GM21723 (cell line): ENCODE results near the gene TARBP2.
A peak's percentile ranks its signal among the peaks of the same experiment; 100 is the strongest.
"Not testable (repeated sequence)": the region's sequence is repeated elsewhere in the genome, so short reads cannot be mapped to it uniquely, and the experiment has no call there.

Source experiments
- ATAC-seq: cut with Tn5 transposase; IDR thresholded peaks from one replicate; pipeline ENCODE4 v1.9.1; 2021; ENCODE audit warnings: mild to moderate bottlenecking, moderate library complexity; ENCODE audit not compliant: unreplicated experiment

The TARBP2 gene

GRCh38 chr12:53474819-53475218 lies 26.3 kb upstream of the TARBP2 start:
- no peak for ATAC-seq

DNA sequence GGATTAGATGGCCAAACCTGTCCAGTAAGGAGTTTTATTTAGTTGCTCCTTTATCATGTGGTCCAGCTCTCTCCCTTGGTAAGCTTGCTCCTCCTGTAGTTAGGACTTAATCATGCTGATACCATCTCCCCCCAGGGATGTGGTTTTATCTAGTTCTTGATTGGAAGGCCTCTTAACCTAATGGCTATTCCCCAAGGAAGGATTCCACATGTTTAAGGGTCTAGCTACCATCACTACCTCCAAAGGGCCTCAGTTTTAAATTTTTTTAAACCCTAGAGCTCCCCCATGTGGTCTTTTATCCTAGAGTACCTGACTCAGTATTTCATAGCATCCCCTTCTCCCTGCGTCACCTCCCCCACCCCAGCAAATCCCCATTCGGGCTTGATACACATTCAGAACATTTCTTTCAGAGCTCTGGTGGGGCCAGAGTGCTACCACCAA lies 24.3 kb upstream of the TARBP2 start:
- ATAC-seq: no peak

DNA sequence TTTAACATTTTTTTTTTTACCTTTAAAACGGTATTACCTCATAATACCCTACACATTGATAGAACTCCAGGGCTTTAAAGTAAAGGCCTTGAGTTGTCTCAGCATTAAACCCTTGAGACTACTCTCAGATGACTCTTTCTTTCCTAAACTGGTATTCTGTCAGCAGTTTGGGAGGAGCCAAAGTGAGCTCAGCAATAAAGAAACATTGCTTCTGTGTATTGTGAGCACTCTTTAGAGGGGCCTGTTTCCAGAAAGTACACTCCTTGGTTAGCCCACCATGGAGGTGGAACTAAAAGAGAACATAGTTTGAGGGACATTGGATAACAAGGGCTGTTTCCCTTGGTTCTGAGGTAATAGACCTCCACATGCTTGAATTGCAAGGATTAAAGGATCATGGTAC lies 22.2 kb upstream of the TARBP2 start:
- no peak for ATAC-seq

- ATAC-seq: no peak
These were observed 21.8 kb upstream of the TARBP2 start for GRCh38 chr12:53479331-53479730.

DNA sequence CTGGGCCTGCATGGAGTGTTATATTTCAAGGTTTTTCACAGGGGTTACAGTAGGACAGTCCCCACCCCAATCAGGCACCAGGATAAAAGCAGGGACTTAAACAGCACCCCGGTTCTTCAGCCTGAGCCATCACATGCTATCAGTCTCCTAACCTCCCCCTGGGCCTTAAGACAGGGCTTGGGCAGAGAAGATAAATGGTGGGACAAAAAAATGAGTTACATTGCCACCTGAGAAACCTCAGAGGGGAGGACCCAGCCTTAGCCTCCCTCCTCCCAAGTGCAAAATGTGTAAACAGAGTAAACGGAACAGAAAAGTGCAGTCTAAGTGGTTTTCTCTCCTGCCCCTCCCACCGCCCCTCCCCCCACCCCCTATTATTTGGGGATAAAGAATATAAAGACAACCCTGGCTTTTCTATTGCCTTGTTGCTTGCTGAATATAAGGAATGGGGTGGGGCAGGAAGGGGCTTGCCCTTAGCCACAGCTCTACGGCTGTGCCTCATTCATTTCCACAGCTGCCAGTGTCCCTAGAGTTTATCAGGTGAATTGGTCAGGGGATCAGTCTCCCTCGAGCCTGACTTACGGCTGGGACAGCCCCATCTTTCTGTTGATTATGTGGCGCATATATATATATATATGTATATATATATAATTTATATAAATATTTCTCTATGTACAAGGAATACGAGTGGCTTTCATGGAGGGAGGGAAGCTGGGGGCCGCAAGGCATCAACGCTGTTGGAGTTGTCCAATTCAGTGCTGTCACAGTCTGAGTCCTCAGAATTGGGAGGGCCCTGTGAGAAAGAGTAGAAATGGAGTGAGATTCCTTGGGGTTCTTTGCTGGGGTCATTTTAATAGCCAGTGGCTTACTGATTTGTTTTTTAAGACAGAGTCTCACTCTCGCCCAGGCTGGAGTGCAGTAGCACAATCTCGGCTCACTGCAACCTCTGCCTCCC lies 20.3 kb upstream of the TARBP2 start:
- ATAC-seq: no peak

DNA sequence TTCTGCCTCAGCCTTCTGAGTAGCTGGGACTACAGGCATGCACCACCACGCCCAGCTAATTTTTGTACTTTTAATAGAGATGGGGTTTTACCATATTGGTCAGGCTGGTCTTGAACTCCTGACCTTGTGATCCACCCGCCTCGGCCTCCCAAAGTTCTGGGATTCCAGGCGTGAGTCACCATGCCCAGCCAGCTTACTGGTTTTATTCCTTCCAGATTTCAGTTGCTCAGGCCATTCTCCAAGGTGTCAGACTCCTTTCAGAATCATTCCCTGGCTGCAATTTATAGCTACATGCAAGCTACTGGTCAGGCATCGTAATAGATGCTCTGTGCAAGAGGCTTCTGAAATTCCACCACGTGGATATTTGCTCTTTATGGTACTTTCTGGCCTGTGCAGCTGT lies 19.6 kb upstream of the TARBP2 start:
- not testable (repeated sequence) for ATAC-seq

- no peak for ATAC-seq
These were observed 19.0 kb upstream of the TARBP2 start for GRCh38 chr12:53481939-53482586.

- no peak for ATAC-seq
These were observed 18.4 kb upstream of the TARBP2 start for GRCh38 chr12:53482626-53483168.

GRCh38 chr12:53483225-53483978 lies 17.7 kb upstream of the TARBP2 start:
- ATAC-seq: no peak

- ATAC-seq: no peak
These were observed 17.1 kb upstream of the TARBP2 start for GRCh38 chr12:53483979-53484377.

- ATAC-seq: no peak
These were observed 16.2 kb upstream of the TARBP2 start for GRCh38 chr12:53484686-53485575.

DNA sequence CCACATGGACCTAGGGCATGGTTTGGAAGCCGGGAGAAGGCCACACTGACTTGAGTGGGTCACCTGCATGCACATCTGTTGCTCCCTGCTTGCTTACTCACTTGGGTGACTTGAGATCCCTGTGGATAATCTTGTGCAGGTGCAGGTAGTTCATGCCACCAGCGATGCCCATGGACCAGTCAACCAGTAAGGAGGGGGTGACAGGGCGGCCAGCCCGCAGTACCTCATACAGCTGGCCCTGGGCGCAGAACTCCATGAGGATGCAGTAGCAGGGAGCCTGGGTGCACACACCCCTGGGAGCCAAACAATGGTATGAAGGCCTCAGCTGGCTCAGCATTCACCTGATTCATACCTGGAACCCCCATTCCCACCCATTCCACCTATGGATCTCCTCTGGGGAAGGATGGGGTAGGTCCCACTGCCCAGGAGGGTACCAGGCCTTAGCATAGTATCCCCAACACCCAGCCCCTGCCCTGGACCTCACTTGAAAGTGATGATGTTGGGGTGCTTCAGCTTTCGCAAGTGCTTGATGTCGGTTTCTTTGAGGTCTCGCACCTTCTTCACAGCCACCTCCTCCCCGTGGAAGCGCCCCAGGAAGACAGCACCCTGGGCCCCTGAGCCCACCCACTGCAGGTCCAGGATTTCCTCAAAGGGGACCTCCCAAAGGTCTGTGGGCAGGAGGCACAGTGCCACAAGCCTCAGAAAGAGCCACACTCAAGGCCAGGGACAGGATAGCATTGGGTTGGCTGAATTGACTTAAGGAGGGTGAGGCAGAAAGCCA lies 14.9 kb upstream of the TARBP2 start:
- no peak for ATAC-seq

DNA sequence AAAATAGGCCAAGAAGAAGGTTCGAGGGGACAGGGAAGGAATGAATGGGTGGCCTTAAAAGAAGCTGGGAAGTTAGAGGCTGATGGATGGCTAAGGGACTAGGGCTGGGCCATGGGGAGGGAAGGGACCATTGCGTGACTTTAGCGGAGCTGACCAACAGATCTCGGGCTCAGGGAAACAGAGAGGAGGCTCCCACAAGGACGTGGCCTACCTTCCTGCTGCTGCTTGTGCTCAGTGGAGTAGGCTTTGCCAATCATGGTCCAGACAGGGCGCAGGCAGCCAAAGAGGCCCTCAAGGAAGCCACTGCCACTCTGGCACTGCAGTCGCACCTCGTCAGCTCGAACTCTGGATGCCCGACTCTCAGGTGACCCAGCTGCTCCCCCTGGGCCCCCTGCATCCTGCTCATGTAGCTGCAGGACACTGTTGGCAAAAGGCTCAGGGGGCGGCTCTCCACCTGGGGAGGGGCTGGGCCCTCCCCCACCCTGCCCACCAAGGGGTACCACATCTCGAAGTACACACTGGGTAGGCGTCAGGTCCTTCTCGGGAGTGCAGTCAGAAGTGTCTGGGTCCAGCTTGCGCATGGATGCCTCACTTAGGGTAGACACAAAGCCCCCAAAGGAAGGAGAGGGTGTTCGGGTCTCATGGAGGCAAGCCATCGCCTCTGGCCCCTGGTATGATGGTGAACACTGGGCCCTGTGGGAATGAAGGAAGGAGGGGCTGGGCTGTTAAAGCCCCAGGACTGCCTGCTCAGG lies 14.2 kb upstream of the TARBP2 start:
- no peak for ATAC-seq

- ATAC-seq: no peak
These were observed 11.7 kb upstream of the TARBP2 start for GRCh38 chr12:53489242-53489864.

DNA sequence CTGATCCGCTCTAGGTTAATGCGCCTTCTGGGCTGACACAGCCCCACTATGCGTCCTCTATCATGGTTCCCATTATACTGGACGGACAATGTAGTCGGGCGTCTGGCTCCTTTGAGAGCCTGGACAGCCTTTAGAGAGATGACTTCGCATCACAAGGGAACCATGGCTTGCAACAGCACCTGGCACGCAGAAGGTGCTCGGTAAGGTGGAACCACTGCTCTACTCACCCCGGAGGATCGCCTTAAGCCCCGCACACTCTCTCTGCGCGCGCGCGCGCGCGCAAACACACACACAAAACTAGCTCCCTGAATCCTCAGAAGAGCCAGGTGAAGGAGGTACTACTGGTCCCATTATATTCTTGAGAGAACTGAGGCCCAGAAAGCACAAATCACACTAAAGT lies 8.9 kb upstream of the TARBP2 start:
- ATAC-seq: no peak

DNA sequence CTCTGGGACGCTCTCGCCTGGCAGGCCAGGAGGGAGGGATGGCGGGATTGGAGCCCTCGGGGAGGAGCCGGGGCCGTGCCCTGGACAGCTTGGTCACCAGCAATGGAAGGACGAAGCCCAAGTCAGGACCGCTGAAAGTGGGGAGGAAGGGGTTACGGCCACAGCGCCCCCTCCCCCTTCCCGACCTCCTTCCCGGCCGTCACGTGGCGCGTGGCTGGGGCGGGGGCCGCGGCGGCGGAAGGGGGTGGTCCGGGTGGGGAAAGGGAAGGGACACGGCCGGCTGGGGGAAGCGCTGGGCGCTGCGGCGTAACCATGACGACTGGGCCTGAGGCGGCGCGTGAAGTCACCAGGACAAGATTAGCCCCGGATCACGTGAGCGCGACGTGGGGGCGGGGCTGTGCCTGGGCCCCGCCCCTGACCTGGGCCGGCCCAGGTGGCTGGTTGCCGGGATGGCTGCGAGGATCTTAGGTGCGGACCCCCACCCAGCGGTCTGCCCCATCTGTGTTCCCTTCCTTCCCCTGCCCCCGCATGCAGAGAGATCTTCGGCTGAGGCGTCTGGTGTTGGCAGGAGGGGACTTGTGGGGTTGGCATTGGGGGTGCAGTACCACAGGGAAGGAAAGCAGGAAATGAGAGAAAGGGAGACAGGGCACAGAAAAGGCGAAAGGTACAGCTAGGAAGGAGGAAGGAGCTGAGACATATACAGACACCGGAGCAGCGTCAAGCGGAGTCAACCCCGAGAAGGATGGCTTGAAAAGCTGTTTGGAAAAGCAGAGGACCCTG lies 8.1 kb upstream of the TARBP2 start:
- ATAC-seq: peak; percentile 91

DNA sequence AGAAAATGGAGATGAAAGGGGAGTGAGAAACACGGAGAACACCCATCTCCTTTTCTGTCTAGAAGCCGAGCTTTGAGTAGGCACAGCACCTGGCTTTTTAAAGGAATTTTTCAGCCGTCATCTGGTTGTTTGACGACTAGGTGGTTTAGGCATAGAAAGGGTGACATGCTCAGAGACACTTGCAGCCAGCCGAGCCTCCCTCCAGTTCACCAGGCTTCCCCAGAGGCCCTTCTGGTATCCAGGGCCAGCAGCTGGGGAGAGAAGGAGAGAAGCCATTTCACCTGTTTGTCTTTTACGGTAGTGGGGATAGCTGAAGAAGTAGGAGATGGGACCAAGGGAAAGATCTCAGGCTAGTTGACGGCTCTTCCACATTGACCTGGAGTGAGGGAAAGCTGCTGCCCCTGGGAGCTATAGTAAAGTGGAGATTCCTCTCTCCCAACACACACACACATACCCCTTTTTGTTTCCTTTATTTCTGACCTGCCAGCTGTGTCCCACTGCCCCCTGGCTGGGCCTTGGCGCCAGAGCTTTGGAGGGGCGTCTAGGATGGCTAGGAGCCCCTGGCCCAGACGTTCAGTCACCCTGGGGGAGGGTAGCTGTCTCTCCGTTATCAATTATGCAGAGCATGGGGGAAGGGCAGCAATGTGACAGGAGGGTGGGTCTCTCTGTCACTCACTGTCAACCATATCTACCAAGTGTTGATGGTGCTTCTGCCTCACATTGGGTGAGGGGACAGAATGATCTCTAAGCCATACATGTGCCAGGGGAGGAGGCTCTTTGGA lies 7.3 kb upstream of the TARBP2 start:
- no peak for ATAC-seq
